Smooth muscle cell (in vitro differentiated cells): Measurements from ENCODE around the gene HOXA4. TPM values are rescaled to one million over a fixed set of nuclear protein-coding genes. Genes with fewer than 3 reads are reported as not detected.

Source experiments
- DNase-seq: peaks from one replicate; lab custom pipeline; 2025; ENCODE audit not compliant: unreplicated experiment; lab: John Stamatoyannopoulos, UW
- H2AFZ ChIP-seq: fragments of 200-600 bp; sonication (generic); 2 replicates; pipeline ENCODE4 v1.6.0; 2016; ENCODE audit warnings: antibody characterized with exemption, low read depth, mild to moderate bottlenecking
- H3F3A ChIP-seq: fragments of 200-600 bp; sonication (generic); 2 replicates; pipeline ENCODE4 v1.6.0; 2017; ENCODE audit warnings: antibody characterized with exemption, low read depth
- H3K27ac ChIP-seq: fragments of 200-600 bp; sonication (generic); 2 replicates; pipeline ENCODE4 v1.5.1; 2016; ENCODE audit warnings: low read depth, mild to moderate bottlenecking
- H3K27me3 ChIP-seq: fragments of 200-600 bp; sonication (generic); 2 replicates; pipeline ENCODE4 v1.6.1; 2016; ENCODE audit warnings: low read depth, mild to moderate bottlenecking
- H3K36me3 ChIP-seq: fragments of 200-600 bp; sonication (generic); 2 replicates; pipeline ENCODE4 v1.5.1; 2016; ENCODE audit warnings: low read depth
- H3K4me1 ChIP-seq: fragments of 200-600 bp; sonication (generic); 2 replicates; pipeline ENCODE4 v1.5.1; 2016; ENCODE audit warnings: low read depth
- H3K4me2 ChIP-seq: fragments of 200-600 bp; sonication (generic); 2 replicates; pipeline ENCODE4 v1.6.0; 2016; ENCODE audit warnings: mild to moderate bottlenecking
- H3K4me3 ChIP-seq: fragments of 200-600 bp; sonication (generic); 2 replicates; pipeline ENCODE4 v1.5.1; 2016; ENCODE audit warnings: mild to moderate bottlenecking
- H3K79me2 ChIP-seq: fragments of 200-600 bp; sonication (generic); 2 replicates; pipeline ENCODE4 v1.6.0; 2016; ENCODE audit warnings: low read depth, mild to moderate bottlenecking
- H3K9ac ChIP-seq: fragments of 200-600 bp; sonication (generic); 2 replicates; pipeline ENCODE4 v1.6.0; 2016; ENCODE audit warnings: low read depth
- H3K9me3 ChIP-seq: fragments of 200-600 bp; sonication (generic); replicated peaks from 2 replicates; pipeline ENCODE4 v1.5.1; 2016; ENCODE audit warnings: low read depth
- H4K20me1 ChIP-seq: fragments of 200-600 bp; sonication (generic); 2 replicates; pipeline ENCODE4 v1.6.0; 2016; ENCODE audit warnings: low read depth
- CTCF ChIP-seq: fragments of 200-600 bp; sonication (generic); IDR thresholded peaks from 2 replicates; pipeline ENCODE4 v1.5.1; 2017; ENCODE audit warnings: borderline replicate concordance, mild to moderate bottlenecking, antibody characterized with exemption; ENCODE audit not compliant: insufficient read depth, poor library complexity, severe bottlenecking
- WGBS: methylation state at CpG from one replicate; pipeline ENCODE4 v1.1.7; 2016; ENCODE audit warnings: low lambda C conversion rate; 5-methylcytosine and 5-hydroxymethylcytosine counted together
- polyA plus RNA-seq: library from polyadenylated mRNA; unstranded; fragments of >200 nt; fragmentation: Nextera tagmentation; extraction: Ambion mirVana; gene quantifications from 2 replicates; pipeline ENCODE4 v1.2.1, GENCODE V29; 2016
- total RNA-seq: library from RNA; depleted of rRNA; stranded (reverse); fragments of >200 nt; gene quantifications from 2 replicates; pipeline ENCODE4 v1.2.3, GENCODE V29; 2014

The HOXA4 gene
- total and polyA plus RNA-seq, 2 experiments from 2014 or later = 0.22 TPM; not detected in 1

GRCh38 chr7:27083646-27084045 is 46.9 kb downstream of the HOXA4 start:
- H3K27me3 ChIP-seq = peaks cover 24% of the 10 kb centered on the region
- no peak overlapping the region for H3K9ac ChIP-seq
- no peaks in the 10 kb centered on the region for H4K20me1 ChIP-seq
- H3K4me3 ChIP-seq = no peak overlapping the region
- no peak for TF ChIP-seq CTCF
- H3K4me1 ChIP-seq = no peaks in the 10 kb centered on the region
- 92% methylated on average over 2 of the region's 2 CpGs for WGBS
- H3K79me2 ChIP-seq = no peaks in the 10 kb centered on the region
- no peaks in the 10 kb centered on the region for H3K36me3 ChIP-seq
- no peak for DNase-seq
- no peaks in the 10 kb centered on the region for H3F3A ChIP-seq
- H3K9me3 ChIP-seq = no peaks in the 10 kb centered on the region
- no peak overlapping the region for H2AFZ ChIP-seq
- H3K4me2 ChIP-seq = no peak overlapping the region
- H3K27ac ChIP-seq = no peak overlapping the region

GRCh38 chr7:27082171-27082570 is 48.4 kb downstream of the HOXA4 start:
- Histone ChIP-seq H3K27ac (no peak overlapping the region), H3K9me3 (no peaks in the 10 kb centered on the region), H3K9ac (no peak overlapping the region), H3K27me3 (peaks cover 9% of the 10 kb centered on the region), H3K4me3 (no peak overlapping the region), H3K36me3 (no peaks in the 10 kb centered on the region), H4K20me1 (no peaks in the 10 kb centered on the region), H3K4me2 (no peak overlapping the region), H2AFZ (no peak overlapping the region), H3K79me2 (no peaks in the 10 kb centered on the region), H3K4me1 (no peaks in the 10 kb centered on the region), H3F3A (no peaks in the 10 kb centered on the region)
- no peak for DNase-seq
- TF ChIP-seq CTCF = no peak
- WGBS = 93% methylated on average over 1 of the region's 1 CpG

DNA sequence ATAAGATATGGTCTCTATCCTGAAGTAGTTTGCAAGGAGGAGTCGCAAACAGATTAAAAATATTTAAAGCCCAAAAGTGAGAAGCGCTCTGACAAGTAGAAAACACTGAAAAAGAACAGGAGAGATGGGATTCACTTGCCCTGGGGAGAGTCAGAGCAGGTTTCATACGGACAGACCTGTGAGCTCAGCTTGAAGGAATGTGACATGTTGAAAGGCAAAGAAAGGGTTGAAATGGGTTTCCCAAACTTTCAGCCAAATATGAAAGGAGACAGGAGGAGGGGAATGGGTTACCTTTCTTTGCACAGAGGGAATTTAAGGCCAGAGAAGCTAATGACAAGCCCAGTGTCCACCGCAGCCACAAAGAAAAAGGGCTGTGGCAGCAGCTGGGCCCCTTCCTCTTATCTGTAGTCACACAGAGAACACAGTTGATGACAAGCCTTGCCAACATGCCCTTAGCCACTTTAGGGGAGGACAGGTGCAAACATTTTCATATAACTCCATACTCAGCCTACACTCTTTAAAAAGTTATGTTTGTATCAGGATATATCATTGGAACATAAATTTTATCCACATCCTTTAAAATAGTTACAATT is 49.6 kb downstream of the HOXA4 start:
- H2AFZ ChIP-seq = no peak overlapping the region
- no peak overlapping the region for H3K4me2 ChIP-seq
- no peaks in the 10 kb centered on the region for H3K36me3 ChIP-seq
- H3K4me3 ChIP-seq = no peak overlapping the region
- no peaks in the 10 kb centered on the region for H4K20me1 ChIP-seq
- no peak for DNase-seq
- H3K9ac ChIP-seq = no peak overlapping the region
- no peaks in the 10 kb centered on the region for H3K9me3 ChIP-seq
- H3K27me3 ChIP-seq = peaks cover 7% of the 10 kb centered on the region
- no peaks in the 10 kb centered on the region for H3F3A ChIP-seq
- WGBS = 31% methylated on average over 4 of the region's 4 CpGs
- no peak overlapping the region for H3K27ac ChIP-seq
- no peaks in the 10 kb centered on the region for H3K4me1 ChIP-seq
- H3K79me2 ChIP-seq = no peaks in the 10 kb centered on the region
- TF ChIP-seq CTCF = no peak
